GM21390 (cell line): ENCODE measurements around the gene PSMD1.
"Not testable (repeated sequence)": the region's sequence is repeated elsewhere in the genome, so short reads cannot be mapped to it uniquely, and the experiment has no call there.

Experiments
- ATAC-seq: cut with Tn5 transposase; IDR thresholded peaks from one replicate; pipeline ENCODE4 v1.9.1; 2021; ENCODE audit not compliant: unreplicated experiment

Gene PSMD1

GRCh38 chr2:231140808-231141207 is 84.1 kb downstream of the PSMD1 start:
- ATAC-seq: not testable (repeated sequence)

- ATAC-seq: no peak
These were observed 88.2 kb downstream of the PSMD1 start for GRCh38 chr2:231144896-231145295.

GRCh38 chr2:231146665-231147064 is 90.0 kb downstream of the PSMD1 start:
- no peak for ATAC-seq

- ATAC-seq: no peak
These were observed 96.3 kb downstream of the PSMD1 start for GRCh38 chr2:231152800-231153557.

- no peak for ATAC-seq
These were observed 102.6 kb downstream of the PSMD1 start for GRCh38 chr2:231159306-231159705.

- no peak for ATAC-seq
These were observed 104.0 kb downstream of the PSMD1 start for GRCh38 chr2:231160701-231161100.

- no peak for ATAC-seq
These were observed 104.7 kb downstream of the PSMD1 start for GRCh38 chr2:231161252-231161839.

- no peak for ATAC-seq
These were observed 105.2 kb downstream of the PSMD1 start for GRCh38 chr2:231161877-231162329.

GRCh38 chr2:231163011-231163410 is 106.3 kb downstream of the PSMD1 start:
- ATAC-seq: no peak

- ATAC-seq: no peak
These were observed 106.9 kb downstream of the PSMD1 start for GRCh38 chr2:231163414-231164095.

GRCh38 chr2:231167745-231168459 is 111.2 kb downstream of the PSMD1 start:
- ATAC-seq: no peak

- no peak for ATAC-seq
These were observed 111.9 kb downstream of the PSMD1 start for GRCh38 chr2:231168460-231169139.

GRCh38 chr2:231169488-231169887 is 112.8 kb downstream of the PSMD1 start:
- ATAC-seq: no peak

GRCh38 chr2:231170055-231170454 is 113.4 kb downstream of the PSMD1 start:
- ATAC-seq: no peak

- ATAC-seq: no peak
These were observed 115.4 kb downstream of the PSMD1 start for GRCh38 chr2:231172025-231172424.

GRCh38 chr2:231174211-231174651 is 117.6 kb downstream of the PSMD1 start:
- no peak for ATAC-seq

GRCh38 chr2:231176066-231176465 is 119.4 kb downstream of the PSMD1 start:
- no peak for ATAC-seq

GRCh38 chr2:231177156-231178025 is 120.7 kb downstream of the PSMD1 start:
- no peak for ATAC-seq

- ATAC-seq: not testable (repeated sequence)
These were observed 122.1 kb downstream of the PSMD1 start for GRCh38 chr2:231178805-231179204.
